Trophoblast cell (in vitro differentiated cells and primary cell): Measurements from ENCODE around the gene GFRA1.

Experiments used
- DNase-seq, 2 donors: peaks; one replicate each; pipeline ENCODE4 v3.0.0-alpha.2; 2016
- H2AFZ ChIP-seq: 2 replicates; pipeline ENCODE4 v1.6.1; 2013; ENCODE audit warnings: low read length, moderate library complexity, mild to moderate bottlenecking; ENCODE audit not compliant: insufficient read depth, poor library complexity
- H2AK5ac ChIP-seq: 2 replicates; pipeline ENCODE4 v1.6.1; 2013; ENCODE audit warnings: mild to moderate bottlenecking, low read length
- H2BK120ac ChIP-seq: 2 replicates; pipeline ENCODE4 v1.6.1; 2013; ENCODE audit warnings: low read length, mild to moderate bottlenecking, moderate library complexity; ENCODE audit not compliant: insufficient read depth, poor library complexity
- H2BK12ac ChIP-seq: 2 replicates; pipeline ENCODE4 v1.6.1; 2013; ENCODE audit warnings: mild to moderate bottlenecking, low read length, moderate library complexity
- H2BK5ac ChIP-seq: 2 replicates; pipeline ENCODE4 v1.6.1; 2013; ENCODE audit warnings: low read length, low read depth, moderate library complexity, mild to moderate bottlenecking; ENCODE audit not compliant: poor library complexity
- H3K14ac ChIP-seq: 2 replicates; pipeline ENCODE4 v1.6.1; 2013; ENCODE audit warnings: mild to moderate bottlenecking, low read length
- H3K18ac ChIP-seq: 2 replicates; pipeline ENCODE4 v1.6.1; 2013; ENCODE audit warnings: mild to moderate bottlenecking, low read length
- H3K23ac ChIP-seq: 2 replicates; pipeline ENCODE4 v1.6.1; 2013; ENCODE audit warnings: low read length
- H3K27ac ChIP-seq: 2 replicates; pipeline ENCODE4 v1.5.1; 2013; ENCODE audit warnings: low read depth, mild to moderate bottlenecking, inconsistent platforms, low read length, moderate library complexity
- H3K27me3 ChIP-seq: 2 replicates; pipeline ENCODE4 v1.6.1; 2013; ENCODE audit warnings: inconsistent platforms, mild to moderate bottlenecking, low read length, moderate library complexity; ENCODE audit not compliant: insufficient read depth
- H3K36me3 ChIP-seq, 2 experiments: 1 replicate in 1 of 2; 2 replicates in 1 of 2; pipeline ENCODE4 v1.6.1; 2013; ENCODE audit warnings: low read length in 2 of 2, mild to moderate bottlenecking in 2 of 2, moderate library complexity in 1 of 2; ENCODE audit not compliant: insufficient read depth in 2 of 2, control insufficient read depth in 1 of 2
- H3K4ac ChIP-seq: 2 replicates; pipeline ENCODE4 v1.6.1; 2013; ENCODE audit warnings: low read depth, mild to moderate bottlenecking, low read length, moderate library complexity
- H3K4me1 ChIP-seq, 2 experiments: 1 replicate in 1 of 2; 2 replicates in 1 of 2; pipeline ENCODE4 v1.6.1; 2013; ENCODE audit warnings: low read length in 2 of 2, mild to moderate bottlenecking in 2 of 2, moderate library complexity in 1 of 2; ENCODE audit not compliant: insufficient read depth in 2 of 2, control insufficient read depth in 1 of 2
- H3K4me2 ChIP-seq: 2 replicates; pipeline ENCODE4 v1.6.1; 2013; ENCODE audit warnings: inconsistent platforms, mild to moderate bottlenecking, low read length, moderate library complexity
- H3K4me3 ChIP-seq: 2 replicates; pipeline ENCODE4 v1.5.1; 2013; ENCODE audit warnings: mild to moderate bottlenecking, low read depth, low read length, inconsistent platforms
- H3K79me1 ChIP-seq: one replicate; pipeline ENCODE4 v1.6.1; 2013; ENCODE audit warnings: low read length
- H3K79me2 ChIP-seq: 2 replicates; pipeline ENCODE4 v1.6.1; 2013; ENCODE audit warnings: low read length, mild to moderate bottlenecking; ENCODE audit not compliant: control insufficient read depth, insufficient read depth, poor library complexity
- H3K9ac ChIP-seq: 2 replicates; pipeline ENCODE4 v1.6.1; 2013; ENCODE audit warnings: mild to moderate bottlenecking, low read length
- H3K9me3 ChIP-seq: 2 replicates; pipeline ENCODE4 v1.6.1; 2013; ENCODE audit warnings: low read depth, mild to moderate bottlenecking, control low read depth, inconsistent platforms, low read length; ENCODE audit not compliant: insufficient read depth
- H4K12ac ChIP-seq: 2 replicates; pipeline ENCODE4 v1.6.1; 2013; ENCODE audit warnings: low read depth, mild to moderate bottlenecking, low read length, moderate library complexity
- H4K8ac ChIP-seq: 2 replicates; pipeline ENCODE4 v1.6.1; 2013; ENCODE audit warnings: low read depth, mild to moderate bottlenecking, low read length, moderate library complexity
- H4K91ac ChIP-seq: one replicate; pipeline ENCODE4 v1.6.1; 2013; ENCODE audit warnings: low read depth, mild to moderate bottlenecking, low read length, moderate library complexity
- WGBS: extraction: QIAGEN DNeasy Blood & Tissue Kit; methylation state at CpG from one replicate; pipeline ENCODE4 v1.1.7; 2013; ENCODE audit warnings: missing lambda C conversion rate; ENCODE audit not compliant: insufficient read length, insufficient coverage; ENCODE audit errors: extremely low coverage; 5-methylcytosine and 5-hydroxymethylcytosine counted together

GFRA1 gene

DNA sequence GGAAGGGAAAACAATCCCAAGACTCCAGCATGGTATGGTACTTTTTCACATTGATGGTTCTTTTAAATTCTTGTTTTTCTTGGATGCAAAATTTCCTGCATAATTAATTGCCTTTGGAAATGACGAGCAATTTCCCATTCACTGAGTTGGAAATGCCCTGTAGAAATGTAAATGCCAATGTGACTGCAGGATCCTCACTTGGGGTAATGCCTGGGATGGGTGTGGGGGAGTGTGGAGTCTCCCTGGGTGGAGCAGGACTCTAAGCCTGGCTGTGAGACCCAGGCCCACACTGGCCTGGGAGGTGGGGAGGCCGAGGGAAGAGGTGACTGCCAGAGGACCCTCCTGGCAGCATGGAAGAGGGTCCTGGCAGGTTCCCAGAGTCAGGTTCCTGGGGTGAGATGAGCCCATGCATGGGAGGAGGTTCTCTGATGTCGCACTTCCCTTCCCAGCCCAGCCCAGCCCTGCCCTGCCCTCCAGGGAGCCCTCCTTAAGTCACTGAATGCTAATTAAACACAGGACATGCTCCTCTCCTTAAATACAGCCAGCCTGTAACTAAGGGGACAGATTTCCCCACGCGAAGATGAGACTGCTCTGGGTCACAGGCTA is 157.9 kb downstream of the GFRA1 start:
- no peak overlapping the region for H2AFZ ChIP-seq
- H4K91ac ChIP-seq: no peak overlapping the region
- H4K8ac ChIP-seq: no peak overlapping the region
- no peaks in the 10 kb centered on the region for H3K79me2 ChIP-seq
- H3K4me1 ChIP-seq: no peaks in the 10 kb centered on the region
- H3K4me3 ChIP-seq: no peak overlapping the region
- no peaks in the 10 kb centered on the region for H3K79me1 ChIP-seq
- H3K27me3 ChIP-seq: no peaks in the 10 kb centered on the region
- no peak overlapping the region for H3K27ac ChIP-seq
- no peak overlapping the region for H2AK5ac ChIP-seq
- H2BK120ac ChIP-seq: no peak overlapping the region
- H3K9ac ChIP-seq: no peak overlapping the region
- no peaks in the 10 kb centered on the region for H3K36me3 ChIP-seq
- no CpG with 5 or more reads among the region's 5 CpGs for WGBS
- H3K18ac ChIP-seq: no peak overlapping the region
- H3K4me2 ChIP-seq: no peak overlapping the region
- DNase-seq: no peak
- no peak overlapping the region for H2BK5ac ChIP-seq
- no peak overlapping the region for H3K23ac ChIP-seq
- H3K4ac ChIP-seq: no peak overlapping the region
- H2BK12ac ChIP-seq: no peak overlapping the region
- no peak overlapping the region for H3K14ac ChIP-seq
- peaks cover 3% of the 10 kb centered on the region for H3K9me3 ChIP-seq
- no peak overlapping the region for H4K12ac ChIP-seq

DNA sequence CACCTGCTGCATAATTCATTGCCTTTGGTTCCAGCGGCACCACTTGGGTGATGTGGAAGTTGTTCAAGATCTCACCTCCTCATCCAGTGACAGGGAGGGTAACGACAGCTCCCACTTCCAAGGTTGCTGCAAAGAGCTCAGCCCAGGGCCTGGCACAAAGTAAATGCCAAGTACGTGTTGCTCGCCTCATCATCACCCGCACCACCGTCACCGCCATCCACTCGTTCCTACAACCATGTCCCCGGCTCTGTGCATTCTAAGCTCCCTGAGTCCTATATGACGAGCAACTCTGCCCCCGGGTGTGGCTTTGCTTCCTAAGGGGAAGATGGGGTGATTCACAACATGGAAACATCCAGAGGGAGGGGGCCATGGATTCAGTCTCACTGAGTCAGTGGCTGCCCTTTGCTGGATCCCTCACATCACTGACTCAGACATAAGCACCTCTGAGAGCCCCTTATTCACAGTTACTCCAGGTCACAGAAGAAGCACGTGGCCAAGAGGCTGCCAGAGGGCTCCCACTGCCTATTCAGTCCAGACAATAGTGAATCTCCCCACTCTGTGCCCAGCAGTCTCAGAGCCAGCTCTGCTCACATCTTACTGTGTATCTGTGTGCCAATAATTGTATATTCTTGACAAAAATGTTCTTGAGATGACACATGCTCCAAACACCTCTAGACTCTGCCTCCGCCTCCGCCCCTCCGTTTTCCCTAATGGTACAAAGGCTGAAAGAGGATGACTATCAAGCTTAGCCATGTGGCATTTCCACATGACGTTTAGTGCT is 159.1 kb downstream of the GFRA1 start:
- H3K36me3 ChIP-seq: no peaks in the 10 kb centered on the region
- no peak overlapping the region for H3K4me2 ChIP-seq
- H3K27me3 ChIP-seq: no peaks in the 10 kb centered on the region
- no peak overlapping the region for H2AFZ ChIP-seq
- H4K8ac ChIP-seq: no peak overlapping the region
- H2AK5ac ChIP-seq: no peak overlapping the region
- no peak overlapping the region for H2BK12ac ChIP-seq
- no peak overlapping the region for H4K12ac ChIP-seq
- peaks cover 3% of the 10 kb centered on the region for H3K9me3 ChIP-seq
- no peak overlapping the region for H3K23ac ChIP-seq
- no peak overlapping the region for H2BK5ac ChIP-seq
- H3K4me1 ChIP-seq: no peaks in the 10 kb centered on the region
- H3K9ac ChIP-seq: no peak overlapping the region
- no CpG with 5 or more reads among the region's 16 CpGs for WGBS
- no peak overlapping the region for H4K91ac ChIP-seq
- no peak overlapping the region for H3K4me3 ChIP-seq
- peak; percentile 22 to 41 for DNase-seq
- H3K14ac ChIP-seq: no peak overlapping the region
- no peaks in the 10 kb centered on the region for H3K79me1 ChIP-seq
- H3K27ac ChIP-seq: no peak overlapping the region
- no peak overlapping the region for H3K4ac ChIP-seq
- no peak overlapping the region for H2BK120ac ChIP-seq
- H3K79me2 ChIP-seq: no peaks in the 10 kb centered on the region
- H3K18ac ChIP-seq: no peak overlapping the region

DNA sequence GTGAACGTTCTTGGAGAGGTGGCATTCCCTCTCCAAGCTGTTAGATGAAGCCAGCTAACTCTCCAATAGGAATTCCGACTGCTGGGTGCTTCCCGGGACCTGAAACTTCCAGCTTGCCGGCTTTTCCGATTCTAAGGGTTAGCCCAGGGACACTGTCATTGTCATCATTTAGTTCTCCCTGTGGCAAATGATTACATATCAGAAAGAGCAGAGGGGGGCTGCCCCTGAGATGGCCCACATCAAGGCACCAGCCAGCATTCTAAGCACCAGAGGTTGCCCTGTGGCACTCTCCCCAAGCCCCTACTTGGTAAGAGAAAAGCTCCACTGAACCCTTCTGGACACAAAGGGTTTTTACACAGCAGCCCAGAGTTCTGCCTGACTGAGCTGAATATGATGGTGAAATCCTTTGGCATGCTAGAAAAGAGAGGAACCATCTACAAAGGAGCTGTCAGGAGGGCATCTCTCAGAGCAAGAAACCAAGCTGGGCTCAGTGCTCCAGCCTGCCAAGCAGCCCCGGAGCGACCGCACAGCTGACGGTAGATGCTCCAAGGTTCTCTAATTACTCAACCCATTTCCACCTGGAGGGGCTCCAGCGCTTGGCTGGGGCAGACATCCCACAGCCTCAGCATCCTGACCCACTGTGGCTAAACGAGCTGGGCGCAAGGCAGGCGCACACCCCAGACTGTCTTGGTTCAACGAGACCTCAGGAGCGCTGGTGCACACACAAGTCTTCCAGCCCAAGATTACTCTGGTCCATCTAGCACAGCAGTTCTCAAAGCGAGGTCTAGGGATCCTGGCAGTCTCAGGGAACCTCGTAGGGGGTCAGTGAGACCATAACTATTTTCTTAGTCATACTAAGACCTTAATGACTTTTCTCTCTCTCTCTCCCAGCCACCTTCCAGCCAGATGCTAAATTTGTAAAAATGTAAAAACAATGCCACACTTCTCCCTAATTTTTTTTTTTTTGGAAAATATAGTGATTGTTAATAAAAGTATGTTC is 160.5 kb downstream of the GFRA1 start:
- Histone ChIP-seq H3K36me3 (no peaks in the 10 kb centered on the region), H4K8ac (no peak overlapping the region), H3K23ac (no peak overlapping the region), H3K27ac (no peak overlapping the region), H3K79me1 (no peaks in the 10 kb centered on the region), H3K79me2 (no peaks in the 10 kb centered on the region), H3K27me3 (no peaks in the 10 kb centered on the region), H3K18ac (no peak overlapping the region), H2BK120ac (no peak overlapping the region), H2AK5ac (no peak overlapping the region), H3K14ac (no peak overlapping the region), H4K12ac (no peak overlapping the region), H2BK12ac (no peak overlapping the region), H3K4ac (no peak overlapping the region), H3K9me3 (peaks cover 3% of the 10 kb centered on the region), H2AFZ (no peak overlapping the region), H3K4me3 (no peak overlapping the region), H2BK5ac (no peak overlapping the region), H3K9ac (no peak overlapping the region), H3K4me2 (no peak overlapping the region), H4K91ac (no peak overlapping the region), H3K4me1 (no peaks in the 10 kb centered on the region)
- DNase-seq: no peak
- no CpG with 5 or more reads among the region's 17 CpGs for WGBS

- Histone ChIP-seq H3K27me3 (no peaks in the 10 kb centered on the region), H3K9ac (no peak overlapping the region), H2BK5ac (no peak overlapping the region), H3K79me2 (no peaks in the 10 kb centered on the region), H2BK120ac (no peak overlapping the region), H3K36me3 (no peaks in the 10 kb centered on the region), H3K4me2 (no peak overlapping the region), H4K12ac (no peak overlapping the region), H2BK12ac (no peak overlapping the region), H3K18ac (no peak overlapping the region), H3K4me3 (no peak overlapping the region), H4K91ac (no peak overlapping the region), H3K9me3 (peaks cover 3% of the 10 kb centered on the region), H3K23ac (no peak overlapping the region), H3K79me1 (no peaks in the 10 kb centered on the region), H3K14ac (no peak overlapping the region), H2AFZ (no peak overlapping the region), H3K4me1 (no peaks in the 10 kb centered on the region), H3K27ac (no peak overlapping the region), H2AK5ac (no peak overlapping the region), H3K4ac (no peak overlapping the region), H4K8ac (no peak overlapping the region)
- no peak for DNase-seq
- no CpG with 5 or more reads among the region's 11 CpGs for WGBS
These were observed 161.4 kb downstream of the GFRA1 start for GRCh38 chr10:116111483-116112095.
